OCI-M2 (cell line): Measurements from ENCODE around the gene GLDC.
"Not testable (repeated sequence)": the region's sequence is repeated elsewhere in the genome, so short reads cannot be mapped to it uniquely, and the experiment has no call there.

ENCODE experiments used
- DNase-seq: peaks from one replicate; lab custom pipeline; 2025; ENCODE audit not compliant: unreplicated experiment; lab: John Stamatoyannopoulos, UW

The GLDC gene

GRCh38 chr9:6665628-6666027 is 20.1 kb upstream of the GLDC start:
- no peak for DNase-seq

GRCh38 chr9:6664204-6664680 is 18.7 kb upstream of the GLDC start:
- no peak for DNase-seq

GRCh38 chr9:6660512-6660911 is 15.0 kb upstream of the GLDC start:
- no peak for DNase-seq

- DNase-seq: no peak
Observed at GRCh38 chr9:6658628-6659353, 13.3 kb upstream of the GLDC start.

- DNase-seq: no peak
Observed at GRCh38 chr9:6656614-6657300, 11.2 kb upstream of the GLDC start.

- DNase-seq: no peak
Observed at GRCh38 chr9:6655036-6655435, 9.5 kb upstream of the GLDC start.

GRCh38 chr9:6646293-6646636 is 736 bp upstream of the GLDC start:
- DNase-seq: no peak

- DNase-seq: not testable (repeated sequence)
Observed at GRCh38 chr9:6645105-6645354, 499 bp downstream of the GLDC start.

- no peak for DNase-seq
Observed at GRCh38 chr9:6644346-6645104, 1.0 kb downstream of the GLDC start.

GRCh38 chr9:6641961-6642360 is 3.6 kb downstream of the GLDC start:
- no peak for DNase-seq

GRCh38 chr9:6641561-6641960 is 4.0 kb downstream of the GLDC start:
- DNase-seq: no peak

- no peak for DNase-seq
Observed at GRCh38 chr9:6641056-6641455, 4.5 kb downstream of the GLDC start.

- no peak for DNase-seq
Observed at GRCh38 chr9:6640268-6641051, 5.1 kb downstream of the GLDC start.

- DNase-seq: no peak
Observed at GRCh38 chr9:6639622-6640021, 5.9 kb downstream of the GLDC start.

GRCh38 chr9:6634444-6634843 is 11.1 kb downstream of the GLDC start:
- DNase-seq: no peak

GRCh38 chr9:6633378-6633777 is 12.2 kb downstream of the GLDC start:
- DNase-seq: no peak

- DNase-seq: no peak
Observed at GRCh38 chr9:6632516-6633183, 12.9 kb downstream of the GLDC start.

GRCh38 chr9:6631207-6631512 is 14.4 kb downstream of the GLDC start:
- no peak for DNase-seq

- DNase-seq: no peak
Observed at GRCh38 chr9:6630502-6631206, 14.9 kb downstream of the GLDC start.

- no peak for DNase-seq
Observed at GRCh38 chr9:6628704-6629103, 16.8 kb downstream of the GLDC start.

- no peak for DNase-seq
Observed at GRCh38 chr9:6625363-6625762, 20.2 kb downstream of the GLDC start.
